Measurements from ENCODE around the gene TTLL7. TPM values are rescaled to one million over a fixed set of nuclear protein-coding genes. Genes with fewer than 3 reads are reported as not detected.

The TTLL7 gene
- polyA plus RNA-seq, 1 donor from 2014 or later, result 88.1 TPM

DNA sequence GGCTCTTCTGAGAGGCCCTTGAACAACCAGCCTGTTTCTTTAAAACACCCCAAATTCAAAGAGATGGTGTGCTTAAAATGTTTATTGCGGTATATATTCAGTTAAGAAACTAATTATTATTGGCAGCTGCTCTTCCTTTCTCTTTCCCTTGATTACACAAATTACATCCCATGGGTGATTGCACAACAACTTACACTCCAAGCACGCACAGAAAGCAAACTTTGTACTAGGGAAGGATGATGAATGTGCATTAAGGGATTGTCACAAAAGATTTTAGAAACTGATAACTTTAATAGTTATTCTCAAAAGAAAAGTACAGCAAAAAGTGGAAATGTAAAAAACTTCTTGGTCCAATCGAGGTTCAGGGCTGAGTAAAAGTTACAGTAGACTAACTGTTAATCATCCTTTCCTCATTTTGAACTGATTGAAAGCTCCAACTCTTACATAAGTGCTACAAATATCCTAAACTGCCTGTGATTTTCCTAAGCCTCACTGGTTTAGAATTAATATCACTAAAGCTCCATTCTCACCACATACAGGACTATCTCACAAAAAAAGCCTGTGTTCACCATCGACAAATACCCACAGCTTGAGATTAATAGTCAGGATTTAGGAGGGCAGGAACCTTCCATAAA lies 153.4 kb downstream of the TTLL7 start:
- Histone ChIP-seq H4K20me1 (ENCODE audit: insufficient read depth) (no peaks in the 10 kb centered on the region), H3K36me3 (ENCODE audit: insufficient read depth, low read length) (no peaks in the 10 kb centered on the region), H3K9me3 (ENCODE audit: low read length) (no peaks in the 10 kb centered on the region), H3K27ac (ENCODE audit: low read length) (no peak overlapping the region), H3K9me2 (ENCODE audit: insufficient read depth, low read length) (no peaks in the 10 kb centered on the region), H2AFZ (ENCODE audit: low read depth, low read length) (no peak overlapping the region), H3K4me3 (ENCODE audit: low read length) (no peak overlapping the region), H3K79me2 (replicated peaks; ENCODE audit: insufficient read depth, low read length) (no peaks in the 10 kb centered on the region), H3K4me2 (ENCODE audit: low read length) (no peak overlapping the region), H3K9ac (ENCODE audit: low read length) (no peak overlapping the region), H3F3A (ENCODE audit: insufficient read depth, low read length, poor library complexity, severe bottlenecking) (no peaks in the 10 kb centered on the region), H3K27me3 (ENCODE audit: insufficient read depth, low read depth, low read length) (no peaks in the 10 kb centered on the region)
- TF ChIP-seq SMC3 (conservative IDR thresholded peaks at IDR 0.05; ENCODE audit: poor library complexity) (no peak), TAF1 (IDR thresholded peaks at IDR 0.05; ENCODE audit: low read depth) (no peak), EP300 (conservative IDR thresholded peaks at IDR 0.05; ENCODE audit: poor library complexity, severe bottlenecking) (no peak), EZH2 (IDR thresholded peaks at IDR 0.05; ENCODE audit: borderline replicate concordance, insufficient read depth, low read length, poor library complexity, severe bottlenecking) (no peak), RAD21 (conservative IDR thresholded peaks at IDR 0.05) (no peak)
- TF ChIP-seq, protein P1, sequence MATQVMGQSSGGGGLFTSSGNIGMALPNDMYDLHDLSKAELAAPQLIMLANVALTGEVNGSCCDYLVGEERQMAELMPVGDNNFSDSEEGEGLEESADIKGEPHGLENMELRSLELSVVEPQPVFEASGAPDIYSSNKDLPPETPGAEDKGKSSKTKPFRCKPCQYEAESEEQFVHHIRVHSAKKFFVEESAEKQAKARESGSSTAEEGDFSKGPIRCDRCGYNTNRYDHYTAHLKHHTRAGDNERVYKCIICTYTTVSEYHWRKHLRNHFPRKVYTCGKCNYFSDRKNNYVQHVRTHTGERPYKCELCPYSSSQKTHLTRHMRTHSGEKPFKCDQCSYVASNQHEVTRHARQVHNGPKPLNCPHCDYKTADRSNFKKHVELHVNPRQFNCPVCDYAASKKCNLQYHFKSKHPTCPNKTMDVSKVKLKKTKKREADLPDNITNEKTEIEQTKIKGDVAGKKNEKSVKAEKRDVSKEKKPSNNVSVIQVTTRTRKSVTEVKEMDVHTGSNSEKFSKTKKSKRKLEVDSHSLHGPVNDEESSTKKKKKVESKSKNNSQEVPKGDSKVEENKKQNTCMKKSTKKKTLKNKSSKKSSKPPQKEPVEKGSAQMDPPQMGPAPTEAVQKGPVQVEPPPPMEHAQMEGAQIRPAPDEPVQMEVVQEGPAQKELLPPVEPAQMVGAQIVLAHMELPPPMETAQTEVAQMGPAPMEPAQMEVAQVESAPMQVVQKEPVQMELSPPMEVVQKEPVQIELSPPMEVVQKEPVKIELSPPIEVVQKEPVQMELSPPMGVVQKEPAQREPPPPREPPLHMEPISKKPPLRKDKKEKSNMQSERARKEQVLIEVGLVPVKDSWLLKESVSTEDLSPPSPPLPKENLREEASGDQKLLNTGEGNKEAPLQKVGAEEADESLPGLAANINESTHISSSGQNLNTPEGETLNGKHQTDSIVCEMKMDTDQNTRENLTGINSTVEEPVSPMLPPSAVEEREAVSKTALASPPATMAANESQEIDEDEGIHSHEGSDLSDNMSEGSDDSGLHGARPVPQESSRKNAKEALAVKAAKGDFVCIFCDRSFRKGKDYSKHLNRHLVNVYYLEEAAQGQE (IDR thresholded peaks at IDR 0.05; ENCODE audit: borderline replicate concordance), result no peak

DNA sequence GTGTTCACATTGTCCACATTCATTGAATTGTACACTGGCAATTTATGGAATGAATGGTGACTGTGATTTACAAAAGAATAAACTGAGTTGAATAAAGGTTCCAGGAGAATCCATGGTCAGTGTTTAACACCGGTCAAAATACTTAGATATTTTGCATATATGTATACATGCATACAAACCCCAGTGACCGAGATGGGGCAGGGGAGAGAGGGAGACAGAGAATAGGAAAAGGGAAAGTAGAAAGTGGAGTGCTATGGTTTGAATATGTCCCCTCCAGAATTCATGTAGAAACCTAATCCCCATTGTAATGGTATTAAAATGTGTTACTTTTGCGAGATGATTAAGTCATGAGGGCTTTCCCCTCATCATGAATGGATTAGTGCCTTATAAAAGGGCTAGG lies 154.4 kb downstream of the TTLL7 start:
- no peaks in the 10 kb centered on the region for H3K9me3 ChIP-seq (ENCODE audit: low read length)
- H3K79me2 ChIP-seq (replicated peaks; ENCODE audit: insufficient read depth, low read length), result no peaks in the 10 kb centered on the region
- H3K27ac ChIP-seq (ENCODE audit: low read length), result no peak overlapping the region
- no peak overlapping the region for H2AFZ ChIP-seq (ENCODE audit: low read depth, low read length)
- H3K4me2 ChIP-seq (ENCODE audit: low read length), result no peak overlapping the region
- no peaks in the 10 kb centered on the region for H3F3A ChIP-seq (ENCODE audit: insufficient read depth, low read length, poor library complexity, severe bottlenecking)
- no peak overlapping the region for H3K4me3 ChIP-seq (ENCODE audit: low read length)
- H4K20me1 ChIP-seq (ENCODE audit: insufficient read depth), result no peaks in the 10 kb centered on the region
- H3K9me2 ChIP-seq (ENCODE audit: insufficient read depth, low read length), result no peaks in the 10 kb centered on the region
- H3K36me3 ChIP-seq (ENCODE audit: insufficient read depth, low read length), result no peaks in the 10 kb centered on the region
- H3K9ac ChIP-seq (ENCODE audit: low read length), result no peak overlapping the region
- H3K27me3 ChIP-seq (ENCODE audit: insufficient read depth, low read depth, low read length), result no peaks in the 10 kb centered on the region
- no peak for TF ChIP-seq POLR2AphosphoS5 (IDR thresholded peaks at IDR 0.05)

DNA sequence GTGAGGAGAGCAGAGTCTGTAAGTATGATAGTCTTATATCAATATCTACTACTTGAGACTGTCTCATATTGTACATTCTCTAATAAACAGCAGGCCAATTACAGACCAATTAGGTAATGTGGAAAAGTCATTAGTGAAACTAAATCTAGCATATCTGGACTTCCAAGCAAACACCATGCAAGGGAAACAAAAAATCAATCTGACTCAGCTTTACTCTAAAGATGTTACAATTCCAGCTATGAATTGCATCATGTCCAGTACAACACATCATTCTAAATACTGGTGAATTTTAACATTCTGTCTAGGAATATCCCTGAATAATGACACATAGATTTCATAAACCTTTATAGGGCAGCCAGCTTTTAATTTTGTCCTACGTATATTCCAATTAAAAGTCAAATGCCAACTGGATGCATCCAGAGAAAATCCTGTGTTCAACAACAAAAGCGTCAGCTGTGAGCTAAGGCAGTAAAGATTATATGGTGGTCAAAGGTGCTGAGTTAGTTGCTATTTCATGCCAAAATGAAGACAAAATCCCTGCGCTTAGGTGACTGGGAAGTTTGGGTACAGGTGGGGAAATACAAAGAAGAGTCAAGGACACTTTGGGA lies 159.3 kb downstream of the TTLL7 start:
- Histone ChIP-seq H3K36me3 (ENCODE audit: insufficient read depth, low read length) (no peaks in the 10 kb centered on the region), H3K27me3 (ENCODE audit: insufficient read depth, low read depth, low read length) (no peaks in the 10 kb centered on the region)

More for the DNA sequence above, 159.3 kb downstream of the TTLL7 start:
- no peaks in the 10 kb centered on the region for H3F3A ChIP-seq (ENCODE audit: insufficient read depth, low read length, poor library complexity, severe bottlenecking)
- H3K9ac ChIP-seq (ENCODE audit: low read length), result no peak overlapping the region
- H3K9me2 ChIP-seq (ENCODE audit: insufficient read depth, low read length), result no peaks in the 10 kb centered on the region
- H3K9me3 ChIP-seq (ENCODE audit: low read length), result no peaks in the 10 kb centered on the region
- TF ChIP-seq RAD21 (conservative IDR thresholded peaks at IDR 0.05), result no peak
- no peak for TF ChIP-seq POLR2AphosphoS5 (IDR thresholded peaks at IDR 0.05)
- TF ChIP-seq TAF1 (IDR thresholded peaks at IDR 0.05; ENCODE audit: low read depth), result no peak
- TF ChIP-seq EP300 (conservative IDR thresholded peaks at IDR 0.05; ENCODE audit: poor library complexity, severe bottlenecking), result no peak
- no peak for TF ChIP-seq EZH2 (IDR thresholded peaks at IDR 0.05; ENCODE audit: borderline replicate concordance, insufficient read depth, low read length, poor library complexity, severe bottlenecking)
- TF ChIP-seq, protein P2, sequence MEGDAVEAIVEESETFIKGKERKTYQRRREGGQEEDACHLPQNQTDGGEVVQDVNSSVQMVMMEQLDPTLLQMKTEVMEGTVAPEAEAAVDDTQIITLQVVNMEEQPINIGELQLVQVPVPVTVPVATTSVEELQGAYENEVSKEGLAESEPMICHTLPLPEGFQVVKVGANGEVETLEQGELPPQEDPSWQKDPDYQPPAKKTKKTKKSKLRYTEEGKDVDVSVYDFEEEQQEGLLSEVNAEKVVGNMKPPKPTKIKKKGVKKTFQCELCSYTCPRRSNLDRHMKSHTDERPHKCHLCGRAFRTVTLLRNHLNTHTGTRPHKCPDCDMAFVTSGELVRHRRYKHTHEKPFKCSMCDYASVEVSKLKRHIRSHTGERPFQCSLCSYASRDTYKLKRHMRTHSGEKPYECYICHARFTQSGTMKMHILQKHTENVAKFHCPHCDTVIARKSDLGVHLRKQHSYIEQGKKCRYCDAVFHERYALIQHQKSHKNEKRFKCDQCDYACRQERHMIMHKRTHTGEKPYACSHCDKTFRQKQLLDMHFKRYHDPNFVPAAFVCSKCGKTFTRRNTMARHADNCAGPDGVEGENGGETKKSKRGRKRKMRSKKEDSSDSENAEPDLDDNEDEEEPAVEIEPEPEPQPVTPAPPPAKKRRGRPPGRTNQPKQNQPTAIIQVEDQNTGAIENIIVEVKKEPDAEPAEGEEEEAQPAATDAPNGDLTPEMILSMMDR (IDR thresholded peaks at IDR 0.05; ENCODE audit: poor library complexity, severe bottlenecking), result no peak
- no peak for TF ChIP-seq MXI1 (conservative IDR thresholded peaks at IDR 0.05; ENCODE audit: poor library complexity, severe bottlenecking)
- TF ChIP-seq, protein P1 (IDR thresholded peaks at IDR 0.05; ENCODE audit: borderline replicate concordance), result no peak
- TF ChIP-seq SMC3 (conservative IDR thresholded peaks at IDR 0.05; ENCODE audit: poor library complexity), result no peak
- H2AFZ ChIP-seq (ENCODE audit: low read depth, low read length), result no peak overlapping the region
- H3K27ac ChIP-seq (ENCODE audit: low read length), result no peak overlapping the region
- no peak overlapping the region for H3K4me2 ChIP-seq (ENCODE audit: low read length)
- no peaks in the 10 kb centered on the region for H4K20me1 ChIP-seq (ENCODE audit: insufficient read depth)
- H3K79me2 ChIP-seq (replicated peaks; ENCODE audit: insufficient read depth, low read length), result no peaks in the 10 kb centered on the region
- H3K4me3 ChIP-seq (ENCODE audit: low read length), result no peak overlapping the region
